IPS DF 6.9 (cell line): ENCODE measurements around the gene ROMO1.

ENCODE experiments used
- DNase-seq: peaks from one replicate; pipeline ENCODE4 v3.0.0-alpha.2; 2013; ENCODE audit warnings: low read depth, low spot score
- H3K27ac ChIP-seq: one replicate; pipeline ENCODE4 v1.5.1; 2013; ENCODE audit warnings: low read length, control low read depth
- H3K27me3 ChIP-seq: 2 replicates; pipeline ENCODE4 v1.6.1; 2013; ENCODE audit warnings: mild to moderate bottlenecking, low read length; ENCODE audit not compliant: control insufficient read depth, insufficient read depth
- H3K36me3 ChIP-seq: 2 replicates; pipeline ENCODE4 v1.6.1; 2013; ENCODE audit warnings: low read length; ENCODE audit not compliant: control insufficient read depth, insufficient read depth
- H3K4me1 ChIP-seq: 2 replicates; pipeline ENCODE4 v1.6.1; 2013; ENCODE audit warnings: low read length; ENCODE audit not compliant: control insufficient read depth, insufficient read depth
- H3K4me3 ChIP-seq: 2 replicates; pipeline ENCODE4 v1.5.1; 2013; ENCODE audit warnings: mild to moderate bottlenecking, low read length
- H3K9me3 ChIP-seq: 2 replicates; pipeline ENCODE4 v1.6.1; 2013; ENCODE audit warnings: low read length, inconsistent platforms; ENCODE audit not compliant: control insufficient read depth, insufficient read depth
- WGBS: extraction: QIAGEN DNeasy Blood & Tissue Kit; methylation state at CpG from one replicate; pipeline ENCODE4 v1.1.7; 2013; ENCODE audit warnings: mixed read lengths, missing lambda C conversion rate; ENCODE audit not compliant: insufficient read length, insufficient coverage; 5-methylcytosine and 5-hydroxymethylcytosine counted together

The ROMO1 gene

DNA sequence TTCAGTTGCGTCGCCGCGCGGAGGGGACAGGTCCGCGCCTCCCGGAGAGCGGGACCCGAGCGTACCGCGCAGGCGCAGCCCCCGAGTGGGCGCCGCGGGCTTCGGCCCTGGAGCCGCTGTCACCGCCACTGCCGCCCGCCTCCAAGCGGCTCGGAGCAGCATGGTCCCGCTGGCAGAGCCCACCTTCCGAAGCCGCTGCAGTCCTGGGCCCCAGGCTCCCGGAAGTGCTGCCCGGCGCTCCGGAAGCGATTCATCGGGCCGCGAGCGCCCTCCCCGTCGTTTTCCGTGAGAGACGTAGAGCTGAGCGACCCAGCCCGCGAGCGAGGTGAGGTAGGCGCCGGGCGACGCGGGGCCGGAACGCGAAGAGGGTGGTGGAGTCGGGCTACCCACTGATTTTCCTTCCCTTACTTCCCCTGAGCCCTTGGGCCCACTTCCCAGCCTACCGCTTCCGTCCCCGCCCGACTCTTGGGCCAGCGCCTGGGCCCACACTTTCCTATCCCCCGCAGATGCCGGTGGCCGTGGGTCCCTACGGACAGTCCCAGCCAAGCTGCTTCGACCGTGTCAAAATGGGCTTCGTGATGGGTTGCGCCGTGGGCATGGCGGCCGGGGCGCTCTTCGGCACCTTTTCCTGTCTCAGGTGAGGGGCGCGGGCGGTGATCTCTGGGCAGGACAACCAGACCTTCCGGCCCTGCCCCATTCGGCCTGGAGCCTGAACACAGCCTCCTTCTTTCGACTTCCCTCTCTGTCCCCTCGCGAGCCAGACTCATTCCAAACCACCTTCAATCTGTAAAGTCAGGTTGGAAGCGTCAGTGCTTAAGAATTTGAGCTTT is at the start of gene ROMO1, which contains the start of gene NFS1:
TSS of gene ROMO1 (plus strand) at position 279 of the 830 bp plus-strand sequence. CDS start at position 507, 228 bp downstream.
TSS of gene NFS1 (minus strand) at position 226 of the 830 bp plus-strand sequence. CDS start at position 162, 64 bp downstream.
- no CpG with 5 or more reads among the region's 81 CpGs for WGBS
- 0 out of 2 replicates have a peak, but pooled peaks cover 1% of the 10 kb centered on the region for H3K4me1 ChIP-seq

DNA sequence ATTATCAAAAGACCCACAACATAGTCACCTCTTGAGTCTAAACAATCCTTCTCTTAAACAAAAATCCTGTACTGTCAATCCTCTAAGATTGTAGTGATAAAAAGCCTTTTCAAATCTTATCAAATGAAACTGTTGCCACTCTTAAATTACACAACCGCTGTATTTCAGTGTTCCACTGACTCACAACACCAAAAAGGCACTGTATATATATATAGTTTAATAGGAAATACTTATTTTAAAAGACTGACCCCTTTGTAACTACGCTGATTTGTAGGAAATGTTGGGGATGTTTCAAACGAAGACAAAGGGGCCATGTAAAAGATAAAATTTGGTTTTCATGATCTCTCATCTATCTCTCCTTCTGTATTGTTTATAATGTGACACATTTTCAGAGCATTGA is 48.6 kb upstream of the ROMO1 start:
- H3K4me3 ChIP-seq: no peak overlapping the region
- H3K4me1 ChIP-seq: no peaks in the 10 kb centered on the region
- H3K9me3 ChIP-seq: no peaks in the 10 kb centered on the region
- H3K36me3 ChIP-seq: peaks cover 19% of the 10 kb centered on the region
- no peak overlapping the region for H3K27ac ChIP-seq
- no peaks in the 10 kb centered on the region for H3K27me3 ChIP-seq
- no peak for DNase-seq
- WGBS: no CpG with 5 or more reads among the region's 3 CpGs

More for the DNA sequence above, at the start of gene ROMO1, which contains the start of gene NFS1:
- Histone ChIP-seq H3K36me3 (peaks cover under 1% of the 10 kb centered on the region; the same call in 1 of the 2 replicates), H3K4me3 (peak within 1 kb of the TSS; percentile 74), H3K27ac (no peak within 1 kb of the TSS), H3K9me3 (no peaks in the 10 kb centered on the region), H3K27me3 (no peaks in the 10 kb centered on the region)
- DNase-seq: peak; percentile 61

- no peaks in the 10 kb centered on the region for H3K4me1 ChIP-seq
- H3K4me3 ChIP-seq: no peak overlapping the region
- H3K27ac ChIP-seq: no peak overlapping the region
- no peaks in the 10 kb centered on the region for H3K27me3 ChIP-seq
- H3K9me3 ChIP-seq: no peaks in the 10 kb centered on the region
- no peak for DNase-seq
- H3K36me3 ChIP-seq: peaks cover 19% of the 10 kb centered on the region
These were observed 47.2 kb upstream of the ROMO1 start for GRCh38 chr20:35651958-35652357.

GRCh38 chr20:35652641-35653429 is 46.4 kb upstream of the ROMO1 start:
- H3K9me3 ChIP-seq: no peaks in the 10 kb centered on the region
- H3K4me1 ChIP-seq: no peaks in the 10 kb centered on the region
- peaks cover 19% of the 10 kb centered on the region for H3K36me3 ChIP-seq
- H3K27ac ChIP-seq: no peak overlapping the region
- no peak overlapping the region for H3K4me3 ChIP-seq
- WGBS: no CpG with 5 or more reads among the region's 13 CpGs
- no peaks in the 10 kb centered on the region for H3K27me3 ChIP-seq
- DNase-seq: no peak

GRCh38 chr20:35653430-35653734 is 45.8 kb upstream of the ROMO1 start:
- H3K36me3 ChIP-seq: peaks cover 19% of the 10 kb centered on the region
- no CpG with 5 or more reads among the region's 3 CpGs for WGBS
- no peak for DNase-seq
- H3K4me1 ChIP-seq: no peaks in the 10 kb centered on the region
- no peak overlapping the region for H3K4me3 ChIP-seq
- H3K9me3 ChIP-seq: no peaks in the 10 kb centered on the region
- H3K27ac ChIP-seq: no peak overlapping the region
- H3K27me3 ChIP-seq: no peaks in the 10 kb centered on the region

DNA sequence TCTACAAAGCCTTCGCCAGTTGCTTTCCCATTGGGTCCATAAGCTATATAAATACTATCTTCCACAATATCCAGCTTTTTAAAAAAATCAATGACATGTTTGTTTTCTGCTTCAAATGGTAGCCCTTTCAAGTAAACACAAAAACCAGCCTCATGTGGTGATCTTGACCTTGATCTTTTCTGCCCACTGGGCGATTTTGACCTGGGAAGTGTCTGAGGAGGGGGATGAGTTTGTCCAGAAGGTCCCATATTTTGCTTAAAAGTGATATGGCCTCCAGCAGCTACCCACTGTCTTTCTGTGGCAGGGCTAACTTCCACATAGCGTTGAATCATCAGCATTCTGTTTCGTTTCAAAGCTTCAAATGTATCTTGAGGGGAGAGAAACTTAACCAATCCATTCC is 45.3 kb upstream of the ROMO1 start:
- Histone ChIP-seq H3K9me3 (no peaks in the 10 kb centered on the region), H3K4me1 (no peaks in the 10 kb centered on the region), H3K27me3 (no peaks in the 10 kb centered on the region), H3K4me3 (no peak overlapping the region), H3K27ac (no peak overlapping the region), H3K36me3 (peaks cover 19% of the 10 kb centered on the region)
- WGBS: no CpG with 5 or more reads among the region's 4 CpGs
- DNase-seq: no peak

GRCh38 chr20:35654415-35654814 is 44.8 kb upstream of the ROMO1 start:
- WGBS: no CpG with 5 or more reads among the region's 9 CpGs
- Histone ChIP-seq H3K27ac (no peak overlapping the region), H3K9me3 (no peaks in the 10 kb centered on the region), H3K36me3 (peaks cover 19% of the 10 kb centered on the region), H3K27me3 (no peaks in the 10 kb centered on the region), H3K4me1 (no peaks in the 10 kb centered on the region), H3K4me3 (no peak overlapping the region)
- no peak for DNase-seq

DNA sequence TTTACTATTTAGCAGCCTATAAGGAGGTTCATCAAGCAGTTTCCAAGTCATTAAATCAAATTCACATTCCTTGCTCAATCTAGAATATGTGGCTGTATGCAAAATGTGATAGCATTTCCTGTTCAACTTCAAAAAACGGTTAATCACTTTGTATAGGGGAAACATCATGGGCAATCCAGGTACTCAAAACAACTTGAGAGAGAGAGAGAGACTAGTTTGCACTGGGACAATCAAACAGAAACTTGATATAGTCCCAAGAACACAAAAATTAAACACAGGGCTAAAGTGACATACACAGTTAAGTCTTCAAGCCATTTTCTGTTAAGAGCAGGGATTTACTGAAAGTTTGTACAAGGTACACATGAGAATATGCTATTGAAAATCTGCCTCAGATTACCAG is 41.9 kb upstream of the ROMO1 start:
- no peaks in the 10 kb centered on the region for H3K27me3 ChIP-seq
- H3K9me3 ChIP-seq: no peaks in the 10 kb centered on the region
- no peaks in the 10 kb centered on the region for H3K4me1 ChIP-seq
- peaks cover 19% of the 10 kb centered on the region for H3K36me3 ChIP-seq
- no peak for DNase-seq
- WGBS: no CpG with 5 or more reads among the region's 1 CpG
- no peak overlapping the region for H3K4me3 ChIP-seq
- no peak overlapping the region for H3K27ac ChIP-seq

DNA sequence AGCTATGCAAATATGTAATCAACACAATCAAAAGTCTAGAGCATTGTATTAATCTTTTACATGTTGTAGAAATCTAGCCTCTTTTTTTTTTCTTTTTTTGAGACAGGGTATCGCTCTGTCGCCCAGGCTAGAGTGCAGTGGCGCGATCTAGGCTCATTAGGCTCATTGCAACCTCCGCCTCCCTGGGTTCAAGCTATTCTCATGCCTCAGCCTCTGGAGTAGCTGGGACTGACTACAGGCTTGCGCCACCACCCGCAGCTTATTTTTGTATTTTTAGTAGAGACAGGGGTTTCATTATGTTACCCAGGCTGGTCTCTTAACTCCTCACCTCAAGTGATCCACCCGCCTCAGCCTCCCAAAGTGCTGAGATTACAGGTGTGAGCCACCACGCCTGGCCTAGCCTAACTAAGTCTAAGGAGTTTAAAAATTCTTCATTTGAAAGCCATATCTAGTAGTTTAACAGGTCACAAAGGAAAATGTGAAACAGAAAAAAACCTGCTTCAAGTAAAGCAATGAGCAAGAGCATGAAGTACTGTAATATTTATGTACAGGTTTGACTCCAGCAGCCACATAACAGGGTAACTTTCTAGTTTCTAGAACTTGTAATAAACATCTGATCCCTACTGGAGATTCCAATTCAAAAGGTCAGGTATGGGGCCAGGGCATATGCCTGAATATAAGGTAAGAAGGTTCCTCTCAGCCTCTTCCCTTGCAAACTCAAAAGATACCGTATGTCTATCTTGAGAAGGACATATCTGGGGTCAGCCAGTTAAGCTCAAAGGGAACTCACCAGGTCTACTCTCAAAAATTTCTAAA is 38.9 kb upstream of the ROMO1 start:
- H3K4me3 ChIP-seq: no peak overlapping the region
- no peaks in the 10 kb centered on the region for H3K27me3 ChIP-seq
- DNase-seq: no peak
- WGBS: no CpG with 5 or more reads among the region's 10 CpGs
- no peak overlapping the region for H3K27ac ChIP-seq
- no peaks in the 10 kb centered on the region for H3K36me3 ChIP-seq
- H3K9me3 ChIP-seq: no peaks in the 10 kb centered on the region
- H3K4me1 ChIP-seq: no peaks in the 10 kb centered on the region

- Histone ChIP-seq H3K4me1 (no peaks in the 10 kb centered on the region), H3K9me3 (no peaks in the 10 kb centered on the region), H3K27ac (no peak overlapping the region), H3K27me3 (no peaks in the 10 kb centered on the region), H3K36me3 (no peaks in the 10 kb centered on the region), H3K4me3 (no peak overlapping the region)
- no peak for DNase-seq
- no CpG with 5 or more reads among the region's 2 CpGs for WGBS
These were observed 38.2 kb upstream of the ROMO1 start for GRCh38 chr20:35661053-35661452.
